Fibroblast of gingiva (primary cell): Measurements from ENCODE around the gene XIST.
"Not testable (repeated sequence)": the region's sequence is repeated elsewhere in the genome, so short reads cannot be mapped to it uniquely, and the experiment has no call there.

Experiments used
- DNase-seq: peaks from one replicate; pipeline ENCODE4 v3.0.0-alpha.2; 2011; ENCODE audit warnings: low read depth

Gene XIST

DNA sequence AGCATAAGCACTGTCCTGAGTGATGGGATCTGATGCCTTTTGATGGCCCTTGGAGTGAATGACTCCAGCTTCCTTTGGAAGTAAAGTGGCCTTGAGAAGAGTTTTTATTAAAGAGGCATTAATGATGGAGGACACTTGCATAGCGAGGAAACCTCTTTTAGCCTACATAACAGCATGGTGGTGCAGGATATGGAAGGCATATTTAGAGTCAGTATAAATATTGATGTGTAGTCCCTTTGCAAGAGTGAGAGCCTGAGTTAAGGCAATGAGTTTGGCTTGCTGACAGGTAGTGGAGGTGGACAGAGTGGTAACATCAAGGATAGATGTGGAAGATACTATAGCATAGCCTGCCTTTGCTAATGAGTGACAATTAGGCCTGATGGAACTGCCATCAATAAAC is 48.4 kb downstream of the XIST start:
- not testable (repeated sequence) for DNase-seq

DNA sequence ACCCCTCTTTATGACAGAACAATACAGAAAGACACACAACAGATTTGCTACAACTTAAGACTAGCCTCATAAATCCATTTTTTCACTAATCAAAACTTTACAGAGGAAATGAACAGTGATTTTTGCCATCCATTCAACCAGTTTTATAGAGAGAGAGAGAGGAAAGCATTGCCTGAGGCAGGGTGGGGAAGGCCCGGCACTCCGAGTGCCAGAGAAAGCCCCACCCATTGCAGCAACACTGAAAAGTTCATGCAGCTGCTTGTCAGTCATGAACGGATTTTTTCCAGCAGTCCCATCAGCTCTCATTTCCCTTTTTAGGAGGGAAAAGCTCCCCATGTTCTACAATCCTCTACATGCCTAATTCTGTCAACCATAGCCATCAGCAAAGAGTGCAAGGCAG is 52.6 kb downstream of the XIST start:
- DNase-seq = no peak

- DNase-seq = not testable (repeated sequence)
Measured at GRCh38 chrX:73792511-73792910, 60.0 kb downstream of the XIST start.

GRCh38 chrX:73785493-73785892 is 67.0 kb downstream of the XIST start:
- DNase-seq = no peak
